ENCODE measurements around the gene GGT6.

- no peak for TF ChIP-seq CTCF (IDR thresholded peaks at IDR 0.05; ENCODE audit: low read depth, low read length)
- no peak for TF ChIP-seq EZH2phosphoT487 (IDR thresholded peaks at IDR 0.05; ENCODE audit: low read depth)
These were observed 46.9 kb upstream of the GGT6 start for GRCh38 chr17:4607261-4607741.

Measured in OCI-LY3 (cell line).